Measurements from ENCODE around the gene RGS7.
"Not testable (repeated sequence)": the region's sequence is repeated elsewhere in the genome, so short reads cannot be mapped to it uniquely, and the experiment has no call there.

Gene RGS7

GRCh38 chr1:241331328-241332036 is 25.5 kb downstream of the RGS7 start:
- no peak for DNase-seq

DNA sequence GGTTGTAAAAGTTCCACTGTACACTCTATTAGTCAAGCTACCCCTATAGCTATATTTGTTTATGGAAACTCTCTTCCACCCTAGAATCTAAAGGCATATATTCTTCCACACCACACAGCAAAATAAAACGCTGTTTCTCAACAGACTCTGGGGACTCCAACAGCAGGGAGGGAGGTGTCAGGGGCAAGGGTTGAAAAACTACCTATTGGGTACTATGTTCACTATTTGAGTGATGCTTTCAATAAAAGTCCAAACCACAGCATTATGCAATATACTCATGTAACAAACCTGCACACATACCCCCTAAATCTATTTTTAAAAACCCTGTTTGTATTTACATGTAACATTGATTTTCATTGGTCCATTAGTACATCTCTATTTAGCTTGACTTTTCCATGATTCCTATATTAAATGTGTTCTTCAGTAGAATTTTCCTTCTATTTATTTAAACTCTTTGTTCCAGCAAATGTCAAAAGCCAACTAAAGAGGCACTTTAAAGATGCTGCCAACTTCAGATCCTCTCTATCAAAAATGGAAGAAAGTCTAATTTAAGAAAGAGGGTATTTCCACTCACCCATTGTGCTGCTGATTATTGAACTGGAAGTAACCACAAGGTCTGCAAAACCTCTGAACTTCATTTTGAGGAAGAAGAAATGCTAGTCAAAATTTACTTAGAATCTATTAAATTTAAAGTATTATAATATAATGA is 26.2 kb downstream of the RGS7 start:
- DNase-seq, result no peak

GRCh38 chr1:241325456-241325855 is 31.5 kb downstream of the RGS7 start:
- DNase-seq, result no peak

DNA sequence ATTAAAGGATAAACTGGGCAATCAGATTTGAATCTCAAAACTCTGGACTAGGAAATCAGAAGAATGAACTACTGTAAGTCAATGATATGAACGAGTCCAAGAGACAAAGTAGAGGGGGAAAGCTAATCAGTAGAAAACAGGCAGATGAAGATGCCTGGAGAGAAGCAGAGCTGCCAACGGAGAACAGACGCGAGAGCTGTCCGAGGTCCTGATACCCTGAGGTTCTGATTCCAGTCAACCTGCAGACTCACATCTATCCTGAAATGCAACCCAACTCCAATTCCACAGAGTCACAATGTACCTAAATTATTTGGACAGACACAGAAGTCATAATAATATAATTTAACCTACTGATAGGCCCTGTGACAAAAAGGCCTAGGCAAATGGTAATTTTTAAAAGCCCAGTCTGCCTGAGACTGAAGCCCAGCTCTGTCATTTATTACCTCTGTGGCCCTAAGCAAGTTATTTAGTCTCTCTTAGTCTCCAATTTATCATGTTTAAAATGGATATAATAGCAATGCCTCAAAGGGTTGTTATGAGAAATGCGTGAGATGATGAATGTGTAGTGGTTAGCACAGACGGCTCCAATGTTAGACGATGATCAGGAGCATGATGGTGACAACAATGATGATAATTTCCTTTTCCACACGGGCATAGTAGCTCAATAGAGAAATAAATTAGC is 33.4 kb downstream of the RGS7 start:
- peak; percentile 44 for DNase-seq

DNA sequence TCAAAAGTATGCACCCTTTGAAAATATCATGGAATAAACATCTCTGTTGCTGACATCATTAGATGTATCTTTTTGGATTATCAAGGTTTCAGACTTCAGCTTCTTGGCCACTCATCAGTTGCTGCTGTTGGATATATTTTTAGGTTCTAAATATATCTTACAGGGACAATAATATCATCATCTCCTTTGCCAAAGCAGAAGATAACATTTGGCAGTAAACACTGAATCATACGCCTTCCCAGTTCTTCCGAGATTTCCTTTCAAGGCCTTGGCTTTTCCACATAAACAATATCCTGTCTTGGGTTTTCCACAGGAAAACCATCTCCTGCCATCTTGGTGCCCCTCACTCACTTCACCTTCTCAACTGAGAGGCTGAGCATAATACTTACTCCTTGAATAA is 39.3 kb downstream of the RGS7 start:
- no peak for DNase-seq

- no peak for DNase-seq
Measured at GRCh38 chr1:241316372-241316771, 40.6 kb downstream of the RGS7 start.

- peak; percentile 38 for DNase-seq
Measured at GRCh38 chr1:241311056-241311746, 45.8 kb downstream of the RGS7 start.

GRCh38 chr1:241310451-241310850 is 46.6 kb downstream of the RGS7 start:
- DNase-seq, result peak; percentile 80

- no peak for DNase-seq
Measured at GRCh38 chr1:241309651-241310050, 47.4 kb downstream of the RGS7 start.

DNA sequence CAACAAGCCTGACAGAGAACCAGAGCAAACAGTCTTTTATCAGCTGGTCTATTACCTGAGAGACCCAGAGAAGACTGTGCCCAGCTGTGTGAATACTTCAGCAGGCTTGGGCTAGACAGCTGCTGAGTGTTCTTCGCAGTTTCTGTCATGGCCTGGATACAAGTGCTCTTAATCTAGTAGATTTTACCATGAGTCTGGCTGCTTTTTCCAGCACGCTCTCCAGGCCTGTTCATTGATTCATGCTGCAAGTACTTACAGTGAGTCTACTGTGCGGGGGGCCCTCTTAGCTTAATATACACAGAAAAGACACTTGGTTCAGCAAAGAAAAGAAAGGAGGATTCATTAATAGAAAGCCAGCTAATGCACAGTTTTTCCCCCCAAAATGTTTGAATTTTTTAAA is 48.5 kb downstream of the RGS7 start:
- no peak for DNase-seq

DNA sequence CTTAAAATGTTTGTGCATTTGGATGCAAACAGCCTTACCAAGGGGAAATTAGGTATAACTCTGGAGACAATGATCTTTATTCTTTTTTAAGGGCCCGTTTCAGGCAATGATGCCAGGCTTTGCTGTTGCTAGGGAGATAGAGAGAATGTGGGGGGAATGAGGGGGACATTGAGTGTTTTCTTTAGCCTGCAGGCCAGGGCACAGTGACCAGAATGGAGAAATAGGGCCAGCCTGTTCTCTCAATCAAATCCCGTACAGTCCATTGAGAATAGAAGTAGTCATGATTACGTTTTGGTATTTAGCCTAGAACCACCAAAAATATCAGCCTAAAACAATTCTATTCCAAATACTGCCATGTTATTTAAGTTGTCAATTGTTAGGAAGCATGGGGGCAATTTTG is 49.0 kb downstream of the RGS7 start:
- DNase-seq, result no peak

DNA sequence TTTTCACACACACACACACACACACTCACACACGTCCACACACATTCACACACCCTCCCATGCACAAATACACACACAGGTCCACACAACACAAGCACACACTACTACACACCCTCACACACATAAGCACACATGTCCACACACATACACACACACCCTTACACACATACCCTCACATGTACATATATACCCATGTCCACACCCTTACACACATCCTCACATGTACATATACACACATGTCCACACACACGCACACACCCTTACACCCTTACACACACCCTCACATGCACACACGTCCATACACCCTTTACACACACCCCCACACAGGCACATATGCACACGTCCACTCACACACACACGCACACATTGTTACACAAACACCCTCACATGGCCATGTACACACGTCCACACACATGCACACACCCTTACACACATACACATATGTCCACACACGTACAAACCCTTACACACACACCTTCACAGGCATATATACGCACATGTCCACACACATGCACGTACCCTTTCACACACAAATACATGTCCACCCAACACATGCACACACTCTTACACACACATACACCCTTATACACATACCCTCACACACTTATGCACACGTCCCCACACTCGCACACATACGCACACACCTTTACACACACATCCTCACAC is 50.7 kb downstream of the RGS7 start:
- DNase-seq, result no peak

DNA sequence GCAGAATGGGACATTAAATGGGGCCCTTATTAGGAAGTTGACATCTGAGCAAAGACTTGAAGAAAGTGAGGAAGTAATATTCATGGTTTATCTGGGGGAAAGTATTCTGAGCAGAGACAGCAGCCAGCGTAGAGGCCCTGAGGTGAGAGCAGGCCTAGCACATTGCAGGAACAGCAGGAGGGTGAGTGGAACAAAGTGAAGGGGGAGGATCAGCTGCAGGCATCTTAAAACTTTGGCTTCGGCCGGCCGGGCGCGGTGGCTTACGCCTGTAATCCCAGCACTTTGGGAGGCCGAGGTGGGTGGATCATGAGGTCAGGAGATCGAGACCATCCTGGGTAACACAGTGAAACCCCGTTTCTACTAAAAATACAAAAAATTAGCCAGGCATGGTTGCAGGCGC is 55.0 kb downstream of the RGS7 start:
- not testable (repeated sequence) for DNase-seq

- DNase-seq, result no peak
Measured at GRCh38 chr1:241299347-241299746, 57.7 kb downstream of the RGS7 start.

DNA sequence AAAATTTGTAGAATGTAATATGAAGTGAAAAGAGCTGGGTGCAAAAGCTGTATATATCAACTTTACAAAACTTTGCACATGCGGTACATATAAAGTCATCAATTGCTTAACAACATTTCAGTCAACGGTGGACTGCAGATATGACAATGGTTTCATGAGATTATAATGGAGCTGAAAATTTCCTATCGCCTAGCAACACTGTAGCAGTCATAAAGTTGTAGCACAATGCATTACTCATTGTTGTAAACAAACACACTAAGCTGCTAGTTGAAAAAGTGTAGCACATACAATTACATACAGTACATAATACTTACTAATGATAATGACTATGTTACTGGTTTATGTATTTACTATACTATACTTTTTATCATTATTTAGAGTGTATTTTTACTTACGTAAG is 64.0 kb downstream of the RGS7 start:
- no peak for DNase-seq

DNA sequence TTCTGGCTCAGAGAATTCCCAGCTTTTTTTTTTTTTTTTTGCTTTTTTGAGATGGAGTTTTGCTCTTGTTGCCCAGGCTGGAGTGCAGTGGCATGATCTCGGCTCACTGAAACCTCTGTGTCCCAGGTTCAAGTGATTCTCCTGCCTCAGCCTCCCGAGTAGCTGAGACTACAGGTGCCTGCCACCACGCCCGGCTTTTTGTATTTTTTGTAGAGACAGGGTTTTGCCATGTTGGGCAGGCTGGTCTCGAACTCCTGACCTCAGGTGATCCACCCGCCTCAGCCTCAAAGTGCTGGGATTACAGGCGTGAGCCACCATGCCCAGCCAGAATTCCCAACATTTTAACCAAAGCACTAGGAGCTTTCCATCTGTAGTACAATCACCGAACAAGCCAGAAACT is 65.5 kb downstream of the RGS7 start:
- DNase-seq, result not testable (repeated sequence)

- DNase-seq, result no peak
Measured at GRCh38 chr1:241286486-241286885, 70.5 kb downstream of the RGS7 start.

- DNase-seq, result peak; percentile 48
Measured at GRCh38 chr1:241276391-241276790, 80.6 kb downstream of the RGS7 start.

- DNase-seq, result peak; percentile 38
Measured at GRCh38 chr1:241275981-241276380, 81.0 kb downstream of the RGS7 start.

GRCh38 chr1:241275226-241275625 is 81.8 kb downstream of the RGS7 start:
- DNase-seq, result no peak

DNA sequence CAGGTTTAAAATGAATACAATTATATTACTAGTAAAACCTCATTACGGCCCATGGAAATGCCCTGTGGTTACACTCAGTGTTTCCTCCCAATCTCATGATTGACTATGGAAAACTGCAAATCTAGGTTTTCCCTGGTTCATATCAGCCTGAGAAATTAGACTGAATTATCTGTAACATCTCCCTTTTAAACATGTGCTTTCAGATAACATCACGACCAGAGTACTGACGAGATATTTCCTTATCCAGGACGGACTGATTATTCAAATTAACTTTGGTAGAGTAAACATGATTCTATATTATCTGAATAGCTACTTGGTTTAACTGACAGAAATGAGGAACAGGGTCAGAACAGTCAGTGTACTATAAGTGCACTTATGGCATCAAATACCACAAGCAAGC is 82.3 kb downstream of the RGS7 start:
- no peak for DNase-seq

GRCh38 chr1:241272828-241273227 is 84.2 kb downstream of the RGS7 start:
- DNase-seq, result no peak

- DNase-seq, result no peak
Measured at GRCh38 chr1:241271427-241271826, 85.6 kb downstream of the RGS7 start.

All from EL (cell line).